Neural cell (in vitro differentiated cells): ENCODE data around the gene CANT1. TPM values are rescaled to one million over a fixed set of nuclear protein-coding genes. Genes with fewer than 3 reads are reported as not detected.

ENCODE experiments used
- H2AFZ ChIP-seq: fragments of 200-600, 300-800 bp; sonication (generic), shearing (Covaris generic); 2 replicates; pipeline ENCODE4 v1.6.0; 2014; ENCODE audit warnings: low read depth, mild to moderate bottlenecking, antibody characterized with exemption, low read length, moderate library complexity
- H3F3A ChIP-seq: fragments of 200-600 bp; shearing (Covaris generic); 2 replicates; pipeline ENCODE4 v1.6.1; 2016; ENCODE audit warnings: mild to moderate bottlenecking, moderate library complexity, mixed read lengths, antibody characterized with exemption, low read length; ENCODE audit not compliant: insufficient read depth, poor library complexity, severe bottlenecking
- H3K27ac ChIP-seq: fragments of 200-600, 300-800 bp; sonication (generic), shearing (Covaris generic); 2 replicates; pipeline ENCODE4 v1.5.1; 2014; ENCODE audit warnings: mild to moderate bottlenecking, low read length, moderate library complexity
- H3K27me3 ChIP-seq: fragments of 300-800, 200-600 bp; sonication (generic), shearing (Covaris generic); 2 replicates; pipeline ENCODE4 v1.6.0; 2014; ENCODE audit warnings: mild to moderate bottlenecking, low read depth, low read length, moderate library complexity; ENCODE audit not compliant: insufficient read depth
- H3K36me3 ChIP-seq: fragments of 300-800, 200-600 bp; sonication (generic), shearing (Covaris generic); 2 replicates; pipeline ENCODE4 v1.5.1; 2014; ENCODE audit warnings: mild to moderate bottlenecking, antibody characterized with exemption, low read length, moderate library complexity; ENCODE audit not compliant: insufficient read depth
- H3K4me2 ChIP-seq: fragments of 300-800, 200-600 bp; sonication (generic), shearing (Covaris generic); 2 replicates; pipeline ENCODE4 v1.6.0; 2014; ENCODE audit warnings: mild to moderate bottlenecking, low read length
- H3K4me3 ChIP-seq: fragments of 300-800, 200-600 bp; sonication (generic), shearing (Covaris generic); 2 replicates; pipeline ENCODE4 v1.5.1; 2014; ENCODE audit warnings: mild to moderate bottlenecking, low read length, moderate library complexity
- H3K79me2 ChIP-seq: fragments of 200-600 bp; shearing (Covaris generic); replicated peaks from 2 replicates; pipeline ENCODE4 v1.6.0; 2014; ENCODE audit warnings: mild to moderate bottlenecking, low read length, moderate library complexity; ENCODE audit not compliant: insufficient read depth
- H3K9ac ChIP-seq: fragments of 300-800, 200-600 bp; sonication (generic), shearing (Covaris generic); 2 replicates; pipeline ENCODE4 v1.6.1; 2016; ENCODE audit warnings: mild to moderate bottlenecking, low read length, mixed read lengths
- H3K9me2 ChIP-seq: fragments of 200-600 bp; shearing (Covaris generic); 2 replicates; pipeline ENCODE4 v1.6.1; 2016; ENCODE audit warnings: mild to moderate bottlenecking, low read length, mixed read lengths; ENCODE audit not compliant: insufficient read depth
- H3K9me3 ChIP-seq: fragments of 200-600, 300-800 bp; sonication (generic), shearing (Covaris generic); 2 replicates; pipeline ENCODE4 v1.6.1; 2016; ENCODE audit warnings: mild to moderate bottlenecking, mixed run types, low read length, moderate library complexity, mixed read lengths
- H4K20me1 ChIP-seq: fragments of 200-600 bp; shearing (Covaris generic); 2 replicates; pipeline ENCODE4 v1.6.1; 2016; ENCODE audit warnings: mild to moderate bottlenecking, mixed run types; ENCODE audit not compliant: insufficient read depth
- EP300 ChIP-seq: fragments of 450-650 bp; conservative IDR thresholded peaks from 2 replicates; pipeline ENCODE4 v1.6.1; 2014; ENCODE audit warnings: antibody characterized with exemption, mild to moderate bottlenecking, moderate library complexity; ENCODE audit not compliant: poor library complexity, severe bottlenecking
- EZH2 ChIP-seq: fragments of 200-600, 300-800 bp; shearing (Covaris generic), sonication (generic); IDR thresholded peaks from 2 replicates; pipeline ENCODE4 v1.6.1; 2014; ENCODE audit warnings: antibody characterized with exemption, low read length, borderline replicate concordance, mild to moderate bottlenecking; ENCODE audit not compliant: insufficient read depth, poor library complexity, severe bottlenecking
- MXI1 ChIP-seq: fragments of 450-650 bp; conservative IDR thresholded peaks from 2 replicates; pipeline ENCODE4 v1.6.1; 2014; ENCODE audit warnings: antibody characterized with exemption, mild to moderate bottlenecking; ENCODE audit not compliant: poor library complexity, severe bottlenecking
- POLR2AphosphoS5 ChIP-seq: IDR thresholded peaks from 2 replicates; pipeline ENCODE4 v1.6.1; 2012
- RAD21 ChIP-seq: fragments of 450-650 bp; conservative IDR thresholded peaks from 2 replicates; pipeline ENCODE4 v1.6.1; 2014; ENCODE audit warnings: antibody characterized with exemption, mild to moderate bottlenecking, moderate library complexity
- SMC3 ChIP-seq: fragments of 450-650 bp; conservative IDR thresholded peaks from 2 replicates; pipeline ENCODE4 v1.6.1; 2014; ENCODE audit warnings: antibody characterized with exemption, mild to moderate bottlenecking, moderate library complexity; ENCODE audit not compliant: poor library complexity
- TAF1 ChIP-seq: IDR thresholded peaks from 2 replicates; pipeline ENCODE4 v1.6.1; 2012; ENCODE audit warnings: low read depth
- polyA plus RNA-seq: library from polyadenylated mRNA; depleted of rRNA; stranded (reverse); fragments of >200 nt; gene quantifications from 2 replicates; pipeline ENCODE4 v1.2.3, GENCODE V29; 2014
- TF ChIP-seq, protein P1 (sequence below): IDR thresholded peaks from 2 replicates; pipeline ENCODE4 v1.6.1; 2012; ENCODE audit warnings: borderline replicate concordance
- TF ChIP-seq, protein P2 (sequence below): fragments of 450-650 bp; IDR thresholded peaks from 2 replicates; pipeline ENCODE4 v1.5.1; 2014; ENCODE audit warnings: antibody characterized with exemption, mild to moderate bottlenecking, moderate library complexity; ENCODE audit not compliant: poor library complexity, severe bottlenecking

Gene CANT1
- polyA plus RNA-seq, 1 donor from 2014 or later = 17.7 TPM

DNA sequence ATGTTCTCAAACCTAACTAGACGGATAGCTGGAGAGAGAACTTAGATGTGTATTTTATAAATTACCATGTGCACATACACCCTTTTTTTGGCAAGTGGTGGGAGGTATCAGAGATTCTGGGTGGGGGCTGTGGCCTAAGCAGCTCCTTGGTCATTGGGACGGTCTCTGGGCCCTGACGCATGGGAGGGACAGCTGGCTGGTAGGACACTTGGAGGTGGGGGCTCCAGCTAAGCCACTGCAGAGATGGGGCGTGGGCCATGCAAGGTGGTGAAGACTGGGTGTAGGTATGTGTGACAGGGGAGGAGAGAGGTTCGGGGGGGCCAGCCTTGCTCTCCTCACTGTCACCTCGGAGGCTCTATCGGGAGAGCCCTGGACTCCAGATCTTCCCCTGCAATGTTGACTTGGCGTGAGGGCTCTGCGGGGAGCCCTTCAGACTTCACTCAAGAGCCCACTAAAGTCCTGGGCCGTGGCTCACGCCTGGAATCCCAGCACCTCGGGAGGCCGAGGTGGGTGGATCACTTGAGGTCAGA, 31.5 kb upstream of the CANT1 start:
- Histone ChIP-seq H3K4me3 (no peak overlapping the region), H3K9me2 (no peaks in the 10 kb centered on the region), H4K20me1 (no peaks in the 10 kb centered on the region), H3K36me3 (no peaks in the 10 kb centered on the region), H3K9ac (no peak overlapping the region), H3K4me2 (no peak overlapping the region), H2AFZ (no peak overlapping the region), H3F3A (no peaks in the 10 kb centered on the region), H3K27ac (no peak overlapping the region), H3K9me3 (no peaks in the 10 kb centered on the region), H3K27me3 (no peaks in the 10 kb centered on the region), H3K79me2 (no peaks in the 10 kb centered on the region)
- TF ChIP-seq, protein P1, sequence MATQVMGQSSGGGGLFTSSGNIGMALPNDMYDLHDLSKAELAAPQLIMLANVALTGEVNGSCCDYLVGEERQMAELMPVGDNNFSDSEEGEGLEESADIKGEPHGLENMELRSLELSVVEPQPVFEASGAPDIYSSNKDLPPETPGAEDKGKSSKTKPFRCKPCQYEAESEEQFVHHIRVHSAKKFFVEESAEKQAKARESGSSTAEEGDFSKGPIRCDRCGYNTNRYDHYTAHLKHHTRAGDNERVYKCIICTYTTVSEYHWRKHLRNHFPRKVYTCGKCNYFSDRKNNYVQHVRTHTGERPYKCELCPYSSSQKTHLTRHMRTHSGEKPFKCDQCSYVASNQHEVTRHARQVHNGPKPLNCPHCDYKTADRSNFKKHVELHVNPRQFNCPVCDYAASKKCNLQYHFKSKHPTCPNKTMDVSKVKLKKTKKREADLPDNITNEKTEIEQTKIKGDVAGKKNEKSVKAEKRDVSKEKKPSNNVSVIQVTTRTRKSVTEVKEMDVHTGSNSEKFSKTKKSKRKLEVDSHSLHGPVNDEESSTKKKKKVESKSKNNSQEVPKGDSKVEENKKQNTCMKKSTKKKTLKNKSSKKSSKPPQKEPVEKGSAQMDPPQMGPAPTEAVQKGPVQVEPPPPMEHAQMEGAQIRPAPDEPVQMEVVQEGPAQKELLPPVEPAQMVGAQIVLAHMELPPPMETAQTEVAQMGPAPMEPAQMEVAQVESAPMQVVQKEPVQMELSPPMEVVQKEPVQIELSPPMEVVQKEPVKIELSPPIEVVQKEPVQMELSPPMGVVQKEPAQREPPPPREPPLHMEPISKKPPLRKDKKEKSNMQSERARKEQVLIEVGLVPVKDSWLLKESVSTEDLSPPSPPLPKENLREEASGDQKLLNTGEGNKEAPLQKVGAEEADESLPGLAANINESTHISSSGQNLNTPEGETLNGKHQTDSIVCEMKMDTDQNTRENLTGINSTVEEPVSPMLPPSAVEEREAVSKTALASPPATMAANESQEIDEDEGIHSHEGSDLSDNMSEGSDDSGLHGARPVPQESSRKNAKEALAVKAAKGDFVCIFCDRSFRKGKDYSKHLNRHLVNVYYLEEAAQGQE = no peak
- TF ChIP-seq TAF1 (no peak), EZH2 (no peak), EP300 (no peak), RAD21 (no peak), SMC3 (no peak), POLR2AphosphoS5 (no peak), MXI1 (no peak)
- TF ChIP-seq, protein P2, sequence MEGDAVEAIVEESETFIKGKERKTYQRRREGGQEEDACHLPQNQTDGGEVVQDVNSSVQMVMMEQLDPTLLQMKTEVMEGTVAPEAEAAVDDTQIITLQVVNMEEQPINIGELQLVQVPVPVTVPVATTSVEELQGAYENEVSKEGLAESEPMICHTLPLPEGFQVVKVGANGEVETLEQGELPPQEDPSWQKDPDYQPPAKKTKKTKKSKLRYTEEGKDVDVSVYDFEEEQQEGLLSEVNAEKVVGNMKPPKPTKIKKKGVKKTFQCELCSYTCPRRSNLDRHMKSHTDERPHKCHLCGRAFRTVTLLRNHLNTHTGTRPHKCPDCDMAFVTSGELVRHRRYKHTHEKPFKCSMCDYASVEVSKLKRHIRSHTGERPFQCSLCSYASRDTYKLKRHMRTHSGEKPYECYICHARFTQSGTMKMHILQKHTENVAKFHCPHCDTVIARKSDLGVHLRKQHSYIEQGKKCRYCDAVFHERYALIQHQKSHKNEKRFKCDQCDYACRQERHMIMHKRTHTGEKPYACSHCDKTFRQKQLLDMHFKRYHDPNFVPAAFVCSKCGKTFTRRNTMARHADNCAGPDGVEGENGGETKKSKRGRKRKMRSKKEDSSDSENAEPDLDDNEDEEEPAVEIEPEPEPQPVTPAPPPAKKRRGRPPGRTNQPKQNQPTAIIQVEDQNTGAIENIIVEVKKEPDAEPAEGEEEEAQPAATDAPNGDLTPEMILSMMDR = no peak

DNA sequence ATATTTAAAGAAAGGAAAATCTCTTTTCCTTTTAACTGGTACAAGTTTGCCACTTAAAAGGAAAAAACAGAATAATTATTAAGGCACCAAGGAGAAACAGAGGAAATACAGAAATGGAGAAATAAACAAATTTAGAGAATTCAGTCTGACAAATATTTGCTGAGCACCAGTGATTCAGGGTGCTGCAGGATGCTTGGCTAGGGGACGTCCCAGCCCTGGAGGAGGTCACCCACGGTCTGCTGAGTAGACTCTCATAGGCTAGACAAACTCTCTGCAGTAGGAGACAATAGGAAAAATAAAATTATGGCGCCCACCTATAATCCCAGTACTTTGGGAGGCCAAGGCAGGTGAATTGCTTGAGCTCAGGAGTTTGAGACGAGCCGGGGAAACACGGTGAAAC, 30.3 kb upstream of the CANT1 start:
- Histone ChIP-seq H3K79me2 (no peaks in the 10 kb centered on the region), H4K20me1 (no peaks in the 10 kb centered on the region), H3K9me3 (no peaks in the 10 kb centered on the region), H3K9ac (no peak overlapping the region), H3K4me3 (no peak overlapping the region), H3F3A (no peaks in the 10 kb centered on the region), H3K27me3 (no peaks in the 10 kb centered on the region), H3K27ac (no peak overlapping the region), H2AFZ (no peak overlapping the region), H3K36me3 (no peaks in the 10 kb centered on the region), H3K4me2 (no peak overlapping the region), H3K9me2 (no peaks in the 10 kb centered on the region)
- TF ChIP-seq, protein P1 = no peak
- TF ChIP-seq SMC3 (no peak), RAD21 (no peak), TAF1 (no peak), MXI1 (no peak), EZH2 (no peak), EP300 (no peak), POLR2AphosphoS5 (no peak)
- TF ChIP-seq, protein P2 = no peak
